Peyer's patch (tissue), 4 donors: ENCODE data around the gene MRPL49. TPM values are rescaled to one million over a fixed set of nuclear protein-coding genes. Genes with fewer than 3 reads are reported as not detected.
"Not testable (repeated sequence)": the region's sequence is repeated elsewhere in the genome, so short reads cannot be mapped to it uniquely, and the experiment has no call there.

Source experiments
- DNase-seq, 3 donors: peaks; one replicate each; pipeline ENCODE4 v3.0.0-alpha.2; 2017 to 2019
- H3K27ac ChIP-seq, 4 donors: fragments of 200-600 bp; sonication (generic); one replicate each; pipeline ENCODE4 v1.5.1; 2016 to 2019
- H3K27me3 ChIP-seq, 2 donors: fragments of 200-600 bp; sonication (generic); one replicate each; pipeline ENCODE4 v1.5.1; 2019
- H3K36me3 ChIP-seq, 3 donors: fragments of 200-600 bp; sonication (generic); one replicate each; pipeline ENCODE4 v1.5.1; 2016 to 2019
- H3K4me1 ChIP-seq, 4 donors: fragments of 200-600 bp; sonication (generic); one replicate each; pipeline ENCODE4 v1.5.1; 2016 to 2019
- H3K4me3 ChIP-seq, 4 donors: fragments of 200-600 bp; sonication (generic); 1 replicate in 3 of 4; 2 replicates in 1 of 4; pipeline ENCODE4 v1.5.1; 2016 to 2019; ENCODE audit warnings: mild to moderate bottlenecking in 1 of 4
- H3K9me3 ChIP-seq, 4 donors: fragments of 200-600 bp; sonication (generic); one replicate each; pipeline ENCODE4 v1.5.1; 2016 to 2019; ENCODE audit warnings: mild to moderate bottlenecking in 1 of 4
- CTCF ChIP-seq, 6 experiments: fragments of 450-650 bp in 4 of 6; fragments of 200-600 bp in 2 of 6; sonication (generic) in 1 of 6; IDR thresholded peaks; one replicate each; pipeline ENCODE4 v1.5.1; 2017 to 2019; ENCODE audit warnings: antibody characterized with exemption in 6 of 6, mild to moderate bottlenecking in 3 of 6, moderate library complexity in 1 of 6
- POLR2A ChIP-seq, 2 donors: fragments of 450-650 bp; IDR thresholded peaks; one replicate each; pipeline ENCODE4 v1.5.1; 2017; ENCODE audit warnings: antibody characterized with exemption in 2 of 2, mild to moderate bottlenecking in 2 of 2, moderate library complexity in 2 of 2
- total RNA-seq, 4 donors: library from RNA; depleted of rRNA; stranded (reverse); fragments of >200 nt; gene quantifications; one replicate each; pipeline ENCODE4 v1.1.0, GENCODE V29; 2016

MRPL49 gene
- total RNA-seq, 4 donors from 2014 or later = 36.2 to 50.3 (median 45.7) TPM

- H3K27ac ChIP-seq = peak within 1 kb of the TSS; percentile 76 to 93 (median 80)
- H3K4me1 ChIP-seq = peaks cover 12 to 42% (median 28%) of the 10 kb centered on the region in 4 donors
- H3K27me3 ChIP-seq = no peaks in the 10 kb centered on the region
- peaks cover 0 to 24% (median 0%) of the 10 kb centered on the region in 3 donors for H3K36me3 ChIP-seq
- DNase-seq = peak; percentile 100
- TF ChIP-seq CTCF (IDR thresholded peaks at IDR 0.05) = peak; percentile 91 to 99 (median 98)
- peak; percentile 31 to 53 for TF ChIP-seq POLR2A (IDR thresholded peaks at IDR 0.05)
- H3K9me3 ChIP-seq = no peaks in the 10 kb centered on the region
- peak within 1 kb of the TSS; percentile 68 to 97 (median 82) for H3K4me3 ChIP-seq
Measured at GRCh38 chr11:65117206-65118096, 4.7 kb upstream of the MRPL49 start, which contains the start of gene ZNHIT2. Gene ZNHIT2 (minus strand): TSS chr11:65117701. CDS start chr11:65117653, 48 bp downstream.

DNA sequence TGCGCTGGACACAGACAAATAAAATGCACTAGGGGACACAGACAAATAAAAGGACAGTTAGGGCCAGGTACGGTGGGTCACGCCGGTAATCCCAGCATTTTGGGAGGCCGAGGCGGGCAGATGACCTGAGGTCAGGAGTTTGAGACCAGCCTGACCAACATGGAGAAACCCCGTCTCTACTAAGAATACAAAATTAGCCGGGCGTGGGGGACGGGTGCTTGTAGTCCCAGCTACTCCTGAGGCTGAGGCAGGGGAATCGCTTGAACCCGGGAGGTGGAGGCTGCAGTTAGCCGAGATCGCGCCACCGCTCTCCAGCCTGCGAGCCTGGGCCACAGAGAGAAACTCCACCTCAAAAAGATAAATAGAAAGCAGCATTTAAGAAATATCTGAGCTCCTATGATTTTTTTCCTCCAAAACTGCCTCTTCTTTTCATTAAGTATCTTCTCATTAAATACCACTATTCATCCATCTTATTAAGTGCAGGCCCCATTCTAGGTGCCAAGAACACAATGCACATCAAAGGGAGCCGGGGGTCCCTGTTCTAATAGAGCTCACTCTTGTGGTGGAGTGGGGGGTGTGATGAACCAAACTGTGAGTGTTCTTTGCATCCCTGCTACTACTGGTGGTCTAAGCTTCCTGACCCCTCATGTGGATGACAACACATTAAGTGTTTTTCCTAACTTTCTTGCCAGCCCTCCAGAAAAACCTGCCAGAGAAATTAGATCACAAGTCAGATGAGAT is 3.9 kb upstream of the MRPL49 start:
- Histone ChIP-seq H3K36me3 (peaks cover 0 to 24% (median 0%) of the 10 kb centered on the region in 3 donors), H3K27ac (peak overlapping the region; percentile 13 to 93 (median 73)), H3K4me3 (no peak overlapping the region), H3K27me3 (no peaks in the 10 kb centered on the region), H3K9me3 (no peaks in the 10 kb centered on the region), H3K4me1 (peaks cover 6 to 42% (median 27%) of the 10 kb centered on the region in 4 donors)
- TF ChIP-seq POLR2A (IDR thresholded peaks at IDR 0.05) (no peak), CTCF (IDR thresholded peaks at IDR 0.05) (no peak)
- no peak for DNase-seq

GRCh38 chr11:65118891-65119669 is 3.0 kb upstream of the MRPL49 start:
- Histone ChIP-seq H3K36me3 (peaks cover 0 to 24% (median 0%) of the 10 kb centered on the region in 3 donors), H3K27ac (peak overlapping the region in 1 of 4 donors; percentile 93), H3K4me1 (peaks cover 3 to 46% (median 24%) of the 10 kb centered on the region in 4 donors)
- DNase-seq = peak in 2 of 3 donors; percentile 19 to 32
- not testable (repeated sequence) for H3K4me3 ChIP-seq, H3K27me3 ChIP-seq, H3K9me3 ChIP-seq

DNA sequence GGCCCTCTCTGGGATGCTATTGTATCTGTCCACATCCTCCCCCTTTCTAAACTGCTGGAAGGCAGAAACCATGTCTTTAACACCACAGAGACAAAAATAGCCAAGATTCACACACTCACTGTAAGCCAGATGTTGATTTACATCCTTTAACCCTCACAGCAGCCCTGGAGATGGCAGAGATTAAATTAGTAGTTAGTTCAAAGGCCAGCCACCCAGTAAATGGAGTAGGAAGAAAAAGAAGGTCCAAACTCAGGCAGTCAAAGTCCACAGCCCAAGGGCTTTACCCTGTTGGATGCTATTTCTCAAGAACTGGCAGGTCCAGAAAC is 2.5 kb upstream of the MRPL49 start:
- TF ChIP-seq POLR2A (IDR thresholded peaks at IDR 0.05) (no peak), CTCF (IDR thresholded peaks at IDR 0.05) (no peak)
- Histone ChIP-seq H3K27ac (peak overlapping the region in 1 of 4 donors; percentile 6), H3K36me3 (peaks cover 0 to 27% (median 0%) of the 10 kb centered on the region in 3 donors), H3K4me1 (peaks cover 3 to 46% (median 24%) of the 10 kb centered on the region in 4 donors), H3K9me3 (no peaks in the 10 kb centered on the region), H3K27me3 (no peaks in the 10 kb centered on the region), H3K4me3 (no peak overlapping the region)
- DNase-seq = peak in 1 of 3 donors; percentile 34

GRCh38 chr11:65120831-65121230 is 1.3 kb upstream of the MRPL49 start:
- peak overlapping the region in 3 of 4 donors; percentile 75 to 89 (median 88) for H3K4me3 ChIP-seq
- DNase-seq = peak in 1 of 3 donors; percentile 12
- H3K27me3 ChIP-seq = no peaks in the 10 kb centered on the region
- peaks cover 0 to 39% (median 0%) of the 10 kb centered on the region in 3 donors for H3K36me3 ChIP-seq
- TF ChIP-seq POLR2A (IDR thresholded peaks at IDR 0.05) (no peak), CTCF (IDR thresholded peaks at IDR 0.05) (no peak)
- peaks cover 3 to 42% (median 23%) of the 10 kb centered on the region in 4 donors for H3K4me1 ChIP-seq
- peak overlapping the region; percentile 95 to 99 (median 96) for H3K27ac ChIP-seq
- H3K9me3 ChIP-seq = no peaks in the 10 kb centered on the region
